HUDEP-2 (cell line): ENCODE measurements around the gene TRAPPC10.

Source experiments
- DNase-seq, 76 experiments: peaks; one replicate each; lab custom pipeline; 2025; ENCODE audit not compliant: unreplicated experiment in 76 of 76; lab: John Stamatoyannopoulos, UW

TRAPPC10 gene

DNA sequence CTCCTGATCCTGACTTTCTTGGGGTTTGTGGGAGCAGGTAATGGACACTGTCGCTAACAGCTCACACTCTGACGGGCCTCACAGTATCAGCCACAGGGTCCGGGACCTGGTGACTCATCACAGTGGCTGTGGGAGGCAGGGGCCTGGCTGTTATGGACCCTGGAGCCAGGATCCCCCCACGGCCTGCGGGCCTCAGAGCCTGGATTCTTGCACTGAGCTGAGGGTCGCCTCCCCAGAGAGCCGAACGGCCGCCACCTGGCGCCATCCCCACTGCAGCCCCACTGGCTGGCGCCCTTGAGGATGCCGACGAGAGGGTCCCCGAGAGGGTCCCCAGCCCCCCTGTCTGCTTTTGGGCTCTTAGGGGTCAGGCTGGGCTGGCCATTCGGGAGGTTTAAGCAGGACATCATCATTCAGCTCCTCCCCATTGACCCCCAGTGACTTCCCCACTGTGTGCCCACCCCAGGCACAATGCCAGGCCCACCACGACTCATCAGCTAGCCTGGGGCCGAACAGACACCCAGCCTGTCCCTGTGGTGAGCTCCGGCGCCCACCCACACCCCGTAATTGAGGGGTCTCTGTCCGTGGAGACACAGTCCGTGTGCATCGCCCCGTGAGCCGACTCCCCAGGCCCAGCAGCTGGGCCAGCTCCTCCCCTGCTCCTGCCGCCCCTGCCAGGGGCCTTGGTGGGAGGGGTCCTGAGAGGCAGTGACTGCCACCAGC, 30.8 kb upstream of the TRAPPC10 start:
- no peak for DNase-seq

DNA sequence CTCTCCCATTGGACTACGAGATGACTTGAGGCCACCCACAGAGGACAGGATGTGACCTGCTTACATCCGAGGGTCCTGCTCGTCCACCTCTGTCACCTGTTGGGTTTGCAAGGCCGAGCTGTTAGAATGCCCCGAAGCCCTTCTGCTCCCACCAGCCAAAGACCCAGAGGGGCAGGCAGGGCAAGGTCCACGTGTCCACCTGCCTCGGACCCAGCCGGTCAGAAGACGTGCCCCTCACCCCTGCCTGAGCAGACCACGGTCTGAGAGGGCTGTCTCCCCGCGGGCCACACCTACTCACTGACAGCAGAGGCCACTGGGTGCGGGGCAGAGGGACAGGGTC, 30.3 kb upstream of the TRAPPC10 start:
- no peak for DNase-seq

DNA sequence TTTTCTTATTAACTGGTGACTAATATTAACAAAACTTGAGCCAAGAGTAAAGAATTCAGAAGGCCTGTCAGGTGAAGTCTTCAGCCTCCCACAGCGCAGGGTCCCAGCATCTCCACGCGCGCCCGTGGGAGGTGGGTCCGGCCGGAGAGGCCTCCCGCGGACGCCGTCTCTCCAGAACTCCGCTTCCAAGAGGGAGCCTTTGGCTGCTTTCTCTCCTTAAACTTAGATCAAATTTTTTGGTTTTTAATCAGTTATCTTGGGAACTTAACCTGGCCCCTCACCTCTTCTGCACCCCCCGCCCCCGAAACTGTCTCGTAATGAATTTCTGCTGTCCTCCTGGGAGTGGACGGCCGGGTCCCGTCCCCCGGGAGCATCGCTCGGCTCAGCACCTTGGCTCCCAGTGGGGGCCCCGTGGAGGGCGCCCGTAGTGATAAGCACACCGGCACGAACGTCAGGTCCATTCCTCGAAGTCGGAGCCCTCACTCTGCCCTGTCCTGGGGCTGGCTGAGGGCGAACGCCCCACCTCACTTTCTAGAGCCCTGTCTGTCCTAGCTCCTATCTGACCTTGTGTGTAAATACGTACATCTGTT, 29.5 kb upstream of the TRAPPC10 start:
- no peak for DNase-seq

DNA sequence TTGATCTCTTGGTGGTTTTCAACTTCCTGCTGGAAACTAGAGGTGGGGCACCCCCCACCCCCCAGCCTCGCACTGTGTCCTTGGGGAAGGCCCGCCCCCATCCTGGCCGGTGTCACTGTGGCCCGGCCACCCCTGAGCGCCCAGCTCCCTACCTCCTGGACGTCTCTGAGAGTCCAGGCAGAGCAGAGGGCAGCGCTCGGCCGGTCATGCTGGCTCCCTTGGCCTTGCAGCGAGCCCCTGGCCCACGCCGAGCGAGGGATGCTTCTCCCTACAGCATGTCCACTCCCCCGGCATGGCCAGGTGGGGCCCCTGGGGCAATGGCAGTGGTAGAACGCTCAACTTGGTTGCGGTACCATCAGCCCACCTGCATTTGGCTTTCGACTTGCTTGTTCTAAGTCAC, 28.7 kb upstream of the TRAPPC10 start:
- DNase-seq: no peak

DNA sequence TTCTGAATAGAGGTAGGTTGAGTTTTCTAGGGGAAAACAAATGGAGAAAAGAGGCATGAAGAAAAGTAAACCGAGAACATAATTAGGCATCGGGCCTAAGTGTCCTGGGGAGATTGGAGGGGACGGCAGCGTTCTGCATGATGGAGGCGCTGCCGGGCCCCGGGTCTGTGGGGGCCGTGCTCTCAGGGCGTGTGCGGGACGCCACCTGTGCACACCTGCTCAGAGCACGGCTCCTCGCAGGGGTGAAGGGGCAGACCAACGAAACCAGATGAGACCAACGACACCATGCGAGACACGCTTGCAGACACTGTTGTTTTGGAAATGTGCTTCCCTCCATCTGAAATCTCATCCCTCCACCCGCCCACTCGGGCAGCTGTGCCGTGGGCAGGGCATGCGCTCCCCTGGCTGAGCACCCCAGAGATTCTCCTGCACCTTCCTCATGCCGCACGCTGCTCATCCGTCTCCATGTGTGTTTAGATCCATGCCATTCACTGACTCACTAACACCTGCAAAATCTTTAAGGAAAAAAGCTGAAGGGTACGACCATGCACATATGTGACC, 28.2 kb upstream of the TRAPPC10 start:
- DNase-seq: no peak

DNA sequence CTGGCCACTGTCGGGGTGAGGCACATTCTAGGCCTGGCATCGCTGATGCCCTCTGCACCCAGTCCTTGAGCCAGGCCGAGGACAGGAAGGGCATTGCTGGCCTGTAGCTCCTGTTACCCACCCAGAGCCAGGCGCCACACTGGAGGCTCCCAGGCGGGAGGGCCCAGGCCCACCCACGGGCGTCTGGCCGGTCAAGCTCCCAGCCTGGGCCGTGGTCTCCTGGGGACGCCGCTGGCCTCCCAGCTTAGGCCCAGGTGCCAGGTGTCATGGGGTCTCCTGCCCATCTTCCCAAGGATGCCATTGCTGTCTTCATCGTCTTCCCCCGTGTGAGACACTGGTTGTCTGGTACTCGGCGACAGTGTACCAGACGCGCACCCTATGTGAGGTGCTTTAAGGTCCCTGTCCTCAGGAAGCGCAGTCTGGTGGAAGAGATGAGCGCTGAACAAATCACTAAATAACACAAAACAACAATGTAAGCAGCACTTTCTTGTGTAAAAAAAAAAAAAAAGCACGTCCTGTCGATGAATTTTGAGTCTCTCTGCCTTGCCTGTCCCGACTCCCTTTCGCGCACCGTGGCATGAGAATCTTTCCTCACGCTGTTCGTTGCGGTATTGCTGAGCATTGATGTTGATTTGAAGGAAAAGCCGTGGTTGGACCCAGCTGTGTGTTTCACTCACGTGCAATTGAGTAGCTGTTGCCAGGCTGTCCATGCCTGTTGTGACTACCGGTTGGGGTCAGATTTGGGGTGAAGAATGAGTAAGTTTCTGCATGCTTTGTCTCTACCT, 27.0 kb upstream of the TRAPPC10 start:
- DNase-seq: peak in 1 of 76 experiments; percentile 12

DNA sequence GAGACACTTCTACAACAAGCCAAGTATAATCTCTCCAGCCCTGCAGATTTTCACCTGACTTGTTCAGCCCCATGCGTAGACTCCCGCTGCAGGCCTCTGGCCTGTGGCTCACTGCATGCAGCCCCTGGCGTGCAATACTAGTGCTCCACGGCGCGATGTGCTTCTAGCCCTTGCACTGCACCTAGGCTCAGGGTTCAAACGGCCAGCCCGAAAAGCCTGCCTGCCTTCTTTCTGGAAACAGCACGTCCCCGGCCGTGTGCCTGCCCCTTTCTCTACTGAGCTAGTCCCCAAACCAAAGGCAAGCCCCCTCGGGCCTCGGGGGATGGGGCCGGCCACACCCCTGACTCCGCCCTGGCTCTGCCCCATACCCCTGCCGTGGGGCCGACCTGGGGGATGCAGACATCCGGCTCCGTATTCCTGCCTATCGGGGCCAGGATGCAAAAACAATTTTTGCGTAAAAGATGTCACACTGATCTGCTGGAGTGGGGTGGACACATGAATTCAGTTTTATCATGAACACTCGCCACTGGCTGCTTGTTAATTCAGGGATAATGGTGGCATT, 26.3 kb upstream of the TRAPPC10 start:
- no peak for DNase-seq

DNA sequence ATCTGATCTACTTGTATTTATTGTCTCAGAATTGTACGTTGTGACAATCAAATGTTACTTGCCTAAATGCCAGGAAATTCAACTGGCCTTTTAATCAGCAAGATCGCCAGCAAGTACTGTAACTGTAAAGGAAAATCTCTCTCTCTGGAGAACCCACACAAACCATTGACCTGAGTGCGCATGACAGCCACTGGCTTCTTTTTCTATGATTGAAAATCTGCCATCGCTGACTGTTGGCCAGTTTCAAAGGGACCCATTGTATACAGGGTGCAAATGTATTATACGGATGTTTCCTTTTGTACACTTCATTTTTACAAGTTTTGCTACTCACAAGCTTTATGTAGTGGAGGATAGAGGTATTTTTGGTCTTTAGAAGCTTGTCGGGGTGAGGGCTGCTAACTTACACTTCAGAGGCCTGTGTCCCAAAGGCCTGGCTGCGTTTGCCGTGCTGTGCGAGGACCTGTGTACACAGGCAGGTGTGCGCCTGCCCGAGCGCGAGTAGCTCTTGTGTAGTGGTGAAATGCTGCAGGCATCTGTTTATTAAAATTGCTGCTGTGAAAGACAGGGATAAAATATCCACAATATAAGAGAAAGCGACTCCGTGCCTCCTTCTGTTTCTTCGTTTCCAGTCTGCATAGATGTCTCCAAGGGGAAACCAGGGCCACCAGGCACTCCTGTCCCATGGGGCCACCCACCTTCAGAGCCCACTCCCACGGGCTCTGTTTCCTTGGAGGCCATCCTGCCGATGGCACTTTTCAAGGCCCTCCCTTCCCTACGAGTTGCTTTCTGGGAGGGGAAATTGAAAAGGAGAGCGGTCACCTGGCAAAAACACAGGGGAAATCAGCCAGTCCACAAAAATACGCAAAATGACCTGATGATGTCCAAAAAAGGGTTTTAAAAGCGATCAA, 25.3 kb upstream of the TRAPPC10 start:
- no peak for DNase-seq

DNA sequence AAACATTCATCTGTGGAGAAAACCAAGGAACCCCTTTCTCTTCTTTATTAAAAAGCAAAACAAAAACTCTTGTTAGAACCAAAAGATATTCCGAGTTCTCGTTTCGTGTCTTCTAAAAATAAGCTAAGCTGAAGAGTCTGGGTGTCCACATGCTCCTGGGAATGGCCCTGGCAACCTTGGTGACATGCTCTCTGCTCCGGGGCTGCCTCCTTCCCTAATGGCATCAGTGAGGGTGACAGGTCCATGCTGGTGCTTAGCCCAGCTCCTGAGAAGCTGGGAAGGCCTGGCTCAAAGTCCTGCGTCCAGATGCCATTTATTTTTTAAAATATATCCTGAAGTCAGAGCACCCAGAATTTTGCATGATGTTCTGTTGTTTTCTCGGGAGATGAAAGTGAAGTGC, 24.6 kb upstream of the TRAPPC10 start:
- no peak for DNase-seq

DNA sequence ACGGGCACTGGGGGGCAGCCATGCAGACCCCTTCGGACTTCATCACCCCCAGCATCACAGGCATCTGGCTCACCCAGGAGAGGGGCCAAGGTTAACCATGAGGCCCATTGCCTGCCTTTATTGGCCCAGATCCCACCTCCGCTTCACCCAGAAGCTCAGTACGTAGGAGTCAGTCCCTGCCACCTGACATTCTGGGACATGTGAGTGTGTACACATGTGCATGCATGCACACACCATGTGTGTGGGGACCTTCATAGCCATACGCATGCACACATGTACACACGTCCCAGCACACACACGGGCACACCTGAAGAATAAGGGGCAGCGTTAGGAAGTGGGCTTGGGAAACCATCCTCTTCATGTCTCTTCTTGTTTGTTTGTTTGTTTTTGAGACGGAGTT, 24.1 kb upstream of the TRAPPC10 start:
- no peak for DNase-seq

DNA sequence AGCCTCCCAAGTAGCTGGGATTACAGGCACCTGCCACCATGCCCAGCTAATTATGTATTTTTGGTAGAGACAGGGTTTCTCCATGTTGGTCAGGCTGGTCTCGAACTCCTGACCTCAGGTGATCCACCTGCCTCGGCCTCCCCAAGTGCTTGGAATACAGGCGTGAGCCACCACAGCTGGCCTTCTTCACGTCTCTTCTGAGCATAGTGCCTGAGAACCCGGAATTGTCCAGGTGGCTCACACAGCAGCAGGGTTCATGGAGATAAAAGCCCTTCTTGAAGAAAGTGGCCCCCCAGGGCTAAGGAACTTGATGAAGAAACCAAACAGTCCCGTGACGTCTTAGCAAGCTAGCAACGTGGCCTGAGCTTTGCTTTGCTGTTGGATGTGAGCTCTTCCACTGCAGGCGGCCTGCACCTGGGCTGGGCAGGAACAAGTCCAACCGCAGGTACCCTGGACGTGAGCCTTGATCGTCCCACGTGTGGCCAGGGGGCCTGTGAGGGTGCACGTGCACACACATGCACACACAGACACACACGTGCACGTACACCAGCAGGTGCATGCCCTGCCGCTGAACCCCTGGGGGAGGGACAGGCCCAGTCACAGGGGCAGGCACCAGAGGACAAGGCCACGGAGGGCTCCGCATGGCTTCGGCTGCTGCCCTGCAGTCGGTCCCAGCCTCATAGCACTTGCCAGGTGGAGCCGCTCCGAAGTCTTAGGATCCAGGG, 23.4 kb upstream of the TRAPPC10 start:
- no peak for DNase-seq

DNA sequence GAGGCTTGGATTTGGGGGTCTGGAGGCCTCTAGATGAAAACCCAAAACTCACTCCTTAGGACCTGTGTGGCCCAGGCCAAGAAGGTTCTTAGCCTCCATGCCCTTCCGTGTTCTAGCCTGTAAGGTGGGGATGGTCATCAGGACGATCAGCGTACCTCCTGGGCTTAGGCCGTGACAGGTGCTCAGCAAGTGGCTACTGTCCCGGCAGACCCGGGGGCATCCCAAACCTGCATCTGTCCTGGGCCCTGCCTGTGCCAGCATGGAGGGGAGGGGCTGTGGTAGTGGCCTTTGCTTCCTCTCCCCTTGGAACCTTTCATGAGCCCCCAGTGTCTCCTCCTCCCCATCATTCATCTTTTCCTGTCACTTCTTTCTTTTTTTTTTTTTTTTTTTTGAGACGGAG, 22.7 kb upstream of the TRAPPC10 start:
- no peak for DNase-seq

DNA sequence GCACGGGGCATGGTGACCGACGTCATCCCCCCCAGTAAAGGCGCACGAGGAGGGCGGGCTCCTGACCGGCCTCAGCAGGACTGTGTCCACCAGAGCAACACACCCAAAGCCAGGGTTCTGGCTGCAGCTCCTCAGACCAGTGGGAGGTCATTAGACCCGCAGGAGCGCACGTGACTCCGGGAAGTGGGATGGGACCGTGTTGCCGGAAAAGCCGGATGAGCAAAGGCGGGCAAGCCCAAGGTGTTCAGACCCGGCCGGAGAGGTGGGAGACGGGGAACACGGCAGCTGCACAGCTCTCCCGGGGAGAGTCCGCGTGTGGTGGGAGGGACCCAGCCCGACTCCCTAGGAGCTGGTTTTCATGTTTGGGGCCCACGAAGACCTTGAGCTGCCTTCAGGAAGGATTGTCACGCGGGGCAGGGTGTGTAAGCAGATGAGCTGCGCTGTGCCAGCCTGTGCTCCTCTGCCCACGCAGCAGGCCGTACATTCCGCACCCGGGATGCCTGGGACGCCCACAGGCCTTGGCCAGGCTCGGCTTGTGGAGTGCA, 20.6 kb upstream of the TRAPPC10 start:
- DNase-seq: no peak

DNA sequence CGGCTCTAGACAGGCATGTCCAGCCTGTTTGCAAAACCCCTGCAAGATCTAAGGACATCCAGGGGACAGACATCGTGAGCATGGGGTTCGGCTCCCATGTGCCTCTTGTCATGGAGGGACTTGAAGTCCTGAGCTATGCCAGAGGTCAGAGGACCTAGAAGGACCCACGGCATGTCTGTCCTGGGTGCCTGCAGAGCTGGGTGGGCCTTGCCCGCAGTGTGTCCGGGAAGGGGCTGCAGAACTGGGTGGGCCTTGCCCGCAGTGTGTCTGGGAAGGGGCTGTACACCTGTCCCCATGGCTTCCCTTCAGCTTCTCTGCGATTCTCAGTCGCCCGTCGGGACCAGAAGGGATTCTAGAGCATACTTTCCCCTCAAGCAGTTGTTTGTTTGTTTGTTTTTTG, 20.0 kb upstream of the TRAPPC10 start:
- DNase-seq: no peak

DNA sequence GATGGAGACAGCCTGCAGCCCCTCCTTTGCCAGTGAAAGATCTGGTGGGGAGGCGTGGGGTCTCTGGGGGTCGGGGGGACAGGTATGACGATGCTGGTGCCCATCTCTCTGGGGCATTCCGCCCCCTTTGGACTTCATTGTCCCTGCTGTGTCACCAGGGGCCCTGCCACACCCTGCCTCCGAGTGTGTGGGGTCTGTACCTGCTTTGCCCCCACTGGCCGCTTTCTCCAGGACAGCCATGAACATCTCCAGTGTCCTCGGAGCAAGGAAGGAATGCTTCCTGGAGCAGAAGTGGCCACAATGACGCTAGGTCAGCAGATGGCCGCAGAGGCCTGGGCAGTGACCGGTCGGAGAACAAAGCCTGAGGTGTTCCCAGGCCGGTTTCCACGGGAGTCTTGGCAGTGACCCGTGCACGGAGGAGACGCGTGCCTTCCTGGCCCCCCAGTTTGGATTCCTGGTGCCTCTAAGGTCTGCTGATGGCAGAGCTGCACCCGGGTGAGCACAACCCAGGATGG, 18.6 kb upstream of the TRAPPC10 start:
- no peak for DNase-seq

DNA sequence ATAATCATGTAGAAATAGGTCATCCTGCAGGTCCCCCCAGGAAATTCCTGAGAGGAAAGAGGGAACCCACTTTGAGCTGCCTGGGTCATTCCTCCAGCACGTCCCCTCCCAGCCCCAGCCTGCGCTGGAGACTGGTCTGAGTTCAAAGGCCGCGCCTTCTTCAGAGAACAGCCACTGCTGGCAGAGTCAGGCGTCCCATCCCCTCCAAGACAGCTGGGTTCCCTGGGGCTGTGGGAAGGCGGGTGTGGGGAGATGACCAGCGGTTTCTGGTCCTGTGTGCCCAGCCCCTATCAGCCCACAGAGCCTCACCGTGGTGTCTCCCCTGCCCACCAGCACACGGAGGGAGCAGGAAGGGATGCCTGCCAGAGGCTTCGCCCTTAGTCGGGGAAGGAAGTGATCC, 18.0 kb upstream of the TRAPPC10 start:
- DNase-seq: no peak

DNA sequence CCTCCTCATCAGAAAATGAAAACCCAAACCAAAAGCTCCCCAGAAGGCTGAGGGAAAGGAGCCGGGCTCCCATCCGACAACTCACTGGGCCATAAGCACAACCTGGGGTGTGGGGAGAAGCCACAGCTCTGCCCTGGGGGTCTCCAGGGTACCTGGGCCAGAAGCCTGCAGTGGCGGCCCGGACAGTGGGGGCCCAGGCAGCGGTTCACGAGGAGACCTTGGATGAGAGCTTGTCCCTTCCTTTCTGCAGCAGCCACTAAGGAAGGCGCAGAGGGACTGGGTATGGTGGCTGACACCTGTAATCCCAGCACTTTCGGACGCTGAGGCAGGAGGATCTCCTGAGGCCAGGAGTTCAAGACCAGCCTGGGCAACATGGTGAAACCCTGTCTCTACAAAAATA, 17.5 kb upstream of the TRAPPC10 start:
- DNase-seq: no peak

DNA sequence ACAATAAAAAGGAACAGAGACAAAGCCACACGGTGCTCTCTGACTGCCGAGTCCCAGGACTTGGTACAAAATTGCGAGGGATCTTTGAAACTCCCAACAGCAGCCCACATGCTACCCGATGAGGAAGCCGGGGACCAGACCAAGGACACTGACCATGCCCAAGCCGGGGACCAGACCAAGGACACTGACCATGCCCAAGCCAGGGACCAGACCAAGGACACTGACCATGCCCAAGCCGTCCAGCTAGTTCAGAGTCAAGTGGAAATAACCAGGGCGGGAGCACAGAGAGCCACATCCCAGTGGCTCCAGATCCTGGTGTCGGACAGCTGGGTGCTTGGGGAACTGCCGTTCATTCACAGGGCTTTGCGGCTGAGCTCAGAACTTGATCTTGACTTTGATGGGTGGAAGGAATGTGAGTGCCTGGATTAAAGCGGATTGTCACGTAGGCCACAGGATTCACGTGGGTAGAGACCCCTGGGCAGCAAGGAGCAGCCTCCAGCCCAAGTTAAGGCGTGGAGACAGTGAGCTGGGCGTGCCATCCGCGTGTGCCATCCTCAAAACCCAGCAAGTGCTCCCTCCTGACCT, 16.5 kb upstream of the TRAPPC10 start:
- DNase-seq: no peak
